ENCODE measurements around the gene DLG4.
A peak's percentile ranks its signal among the peaks of the same experiment; 100 is the strongest.

Gene DLG4

DNA sequence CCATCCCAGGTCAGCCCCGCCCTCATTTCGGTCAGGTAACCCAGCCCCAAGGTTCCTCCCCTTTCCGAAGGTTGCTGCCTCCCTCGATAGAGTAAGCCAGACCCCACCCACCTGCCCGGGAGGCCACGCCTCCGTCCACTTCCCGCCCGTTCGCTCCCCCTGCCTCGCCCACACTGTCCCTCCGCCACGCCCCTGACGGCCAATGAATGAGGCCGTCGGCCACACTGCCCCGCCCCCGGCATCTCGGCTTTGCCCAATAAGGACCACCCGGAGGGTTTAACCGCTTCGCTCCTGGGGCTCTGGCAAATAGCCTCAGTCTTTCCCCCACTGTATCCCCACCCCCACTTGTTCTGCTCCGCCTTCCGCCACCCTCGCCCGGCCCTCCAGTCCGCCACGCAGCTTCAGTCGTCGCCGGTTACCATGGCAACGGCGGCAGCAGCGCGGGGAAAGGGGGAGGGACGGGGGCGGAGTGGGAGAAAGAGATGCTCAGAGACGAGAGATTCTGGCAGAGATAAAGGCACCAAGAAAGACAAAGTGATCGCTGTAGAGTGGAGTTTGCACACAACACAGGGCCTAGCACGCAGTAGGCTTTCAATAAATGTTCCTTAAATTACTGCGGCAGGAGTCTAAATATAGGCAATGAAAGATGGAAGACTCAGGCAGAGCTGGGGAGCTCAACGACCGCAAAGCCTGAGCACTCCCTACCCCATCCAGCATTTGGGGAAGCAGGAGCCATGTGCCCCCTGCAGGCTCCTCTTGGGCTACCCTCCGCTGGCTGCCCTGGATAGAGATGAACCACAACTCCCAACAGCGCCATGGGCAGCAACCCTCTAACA, 5.1 kb downstream of the DLG4 start:
- in situ Hi-C loops (cut with MboI; ENCODE audit: low sequenced_read_pairs, unreplicated experiment) = no loop called here
- DNase-seq (ENCODE audit: low spot score) = peak; percentile 98

DNA sequence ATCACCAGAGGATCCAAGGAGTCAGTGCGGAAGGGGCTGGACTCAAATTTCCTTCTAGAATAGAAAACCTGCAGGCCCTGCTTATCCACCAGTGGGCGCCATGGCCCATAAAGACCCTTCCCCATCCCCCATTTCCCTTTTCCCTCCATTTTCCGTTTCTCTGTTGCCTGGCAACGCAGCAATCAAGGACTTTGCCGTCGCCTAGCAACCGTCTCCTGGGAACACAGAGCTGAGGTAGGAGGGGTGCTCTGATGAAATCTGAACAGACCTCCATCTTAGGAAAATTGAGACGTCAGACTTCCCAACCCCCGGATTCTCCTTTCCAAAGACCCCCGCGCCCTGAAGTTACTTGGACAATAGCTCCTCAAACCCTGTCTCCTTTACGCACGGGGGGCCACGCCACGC, 5.7 kb downstream of the DLG4 start:
- peak; percentile 64 for DNase-seq (ENCODE audit: low spot score)

More for the DNA sequence above, 5.1 kb downstream of the DLG4 start:
- TF ChIP-seq, protein P1, sequence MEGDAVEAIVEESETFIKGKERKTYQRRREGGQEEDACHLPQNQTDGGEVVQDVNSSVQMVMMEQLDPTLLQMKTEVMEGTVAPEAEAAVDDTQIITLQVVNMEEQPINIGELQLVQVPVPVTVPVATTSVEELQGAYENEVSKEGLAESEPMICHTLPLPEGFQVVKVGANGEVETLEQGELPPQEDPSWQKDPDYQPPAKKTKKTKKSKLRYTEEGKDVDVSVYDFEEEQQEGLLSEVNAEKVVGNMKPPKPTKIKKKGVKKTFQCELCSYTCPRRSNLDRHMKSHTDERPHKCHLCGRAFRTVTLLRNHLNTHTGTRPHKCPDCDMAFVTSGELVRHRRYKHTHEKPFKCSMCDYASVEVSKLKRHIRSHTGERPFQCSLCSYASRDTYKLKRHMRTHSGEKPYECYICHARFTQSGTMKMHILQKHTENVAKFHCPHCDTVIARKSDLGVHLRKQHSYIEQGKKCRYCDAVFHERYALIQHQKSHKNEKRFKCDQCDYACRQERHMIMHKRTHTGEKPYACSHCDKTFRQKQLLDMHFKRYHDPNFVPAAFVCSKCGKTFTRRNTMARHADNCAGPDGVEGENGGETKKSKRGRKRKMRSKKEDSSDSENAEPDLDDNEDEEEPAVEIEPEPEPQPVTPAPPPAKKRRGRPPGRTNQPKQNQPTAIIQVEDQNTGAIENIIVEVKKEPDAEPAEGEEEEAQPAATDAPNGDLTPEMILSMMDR (IDR thresholded peaks at IDR 0.05; ENCODE audit: borderline replicate concordance, control extremely low read depth, extremely low read depth, insufficient read depth, missing control alignments) = peak; percentile 41

DNA sequence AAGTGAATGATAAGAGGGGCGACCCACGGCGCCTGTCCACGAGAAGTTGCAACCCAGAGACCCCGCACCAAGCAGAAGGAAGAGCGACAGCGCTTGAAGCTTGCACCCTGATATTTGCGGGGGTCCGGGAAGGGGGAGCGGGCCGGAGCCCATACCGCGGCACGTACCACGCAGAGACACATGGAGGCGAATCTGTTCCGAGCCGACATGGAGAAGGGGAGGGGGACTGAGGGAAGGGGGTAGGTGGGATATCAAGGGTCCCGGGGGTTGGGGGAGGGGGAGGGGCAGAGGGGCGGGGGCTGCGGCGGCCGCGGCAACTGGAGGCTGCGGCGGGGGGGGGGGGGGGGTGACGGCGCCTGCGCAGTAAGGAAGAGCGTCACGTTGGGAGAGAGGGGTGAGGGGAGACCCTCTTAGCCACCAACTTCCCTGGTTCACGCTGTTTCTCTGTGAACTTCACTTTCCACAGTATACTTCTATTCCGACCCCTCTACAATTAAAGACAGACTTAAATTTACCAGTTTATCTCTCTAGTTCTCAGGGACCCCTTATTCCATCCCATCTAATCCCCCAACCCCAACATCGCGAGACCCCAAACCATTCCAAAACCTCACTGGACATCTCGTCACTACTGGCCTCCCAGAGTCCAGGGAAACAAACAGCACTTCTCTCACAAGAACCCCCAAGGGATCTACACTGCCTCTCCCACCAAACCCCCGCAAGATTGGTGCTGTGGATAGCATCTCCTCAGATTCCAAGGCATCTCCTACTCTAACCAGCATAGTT, 8.0 kb downstream of the DLG4 start:
- in situ Hi-C loops (cut with MboI; ENCODE audit: low sequenced_read_pairs, unreplicated experiment) = no loop called here
- DNase-seq (ENCODE audit: low spot score) = no peak
- TF ChIP-seq, protein P1 (IDR thresholded peaks at IDR 0.05; ENCODE audit: borderline replicate concordance, control extremely low read depth, extremely low read depth, insufficient read depth, missing control alignments) = no peak

More for the DNA sequence above, 5.7 kb downstream of the DLG4 start:
- TF ChIP-seq, protein P1 (IDR thresholded peaks at IDR 0.05; ENCODE audit: borderline replicate concordance, control extremely low read depth, extremely low read depth, insufficient read depth, missing control alignments) = peak; percentile 17
- in situ Hi-C loops (cut with MboI; ENCODE audit: low sequenced_read_pairs, unreplicated experiment) = no loop called here

DNA sequence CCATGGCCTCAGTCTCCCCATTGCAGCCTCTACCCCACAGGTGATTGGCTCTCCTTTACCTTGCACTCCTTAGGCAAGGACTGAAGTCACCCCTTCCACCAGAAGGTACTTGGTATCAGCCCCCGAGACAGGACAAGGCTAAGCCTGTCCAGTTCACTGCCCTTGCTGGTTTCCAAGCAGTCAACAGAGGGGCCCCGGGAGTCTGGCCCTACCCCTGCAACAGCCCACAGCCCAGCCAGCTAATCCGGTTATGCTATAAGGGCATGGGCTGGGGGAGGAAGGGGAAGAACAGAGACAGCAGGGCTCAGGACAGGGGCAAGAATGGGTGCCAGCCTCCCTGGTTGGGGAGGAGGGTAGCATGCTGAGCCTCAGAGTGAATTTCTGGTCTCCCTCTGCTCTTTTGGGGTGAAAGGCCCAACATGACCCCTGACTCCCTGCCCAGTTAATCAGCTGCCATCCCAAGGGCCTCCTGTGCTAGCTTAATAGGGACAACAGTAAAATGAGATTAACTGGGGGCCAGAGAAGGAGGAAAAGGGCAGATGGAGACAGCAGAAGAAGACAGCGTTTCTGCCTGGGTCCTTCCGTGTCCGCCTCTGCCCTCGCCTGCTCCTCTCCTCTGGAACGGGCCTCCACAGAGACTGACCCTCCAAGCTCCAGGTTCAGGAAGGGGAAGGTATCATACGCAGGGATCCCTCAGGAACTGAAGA, 10.7 kb downstream of the DLG4 start:
- no peak for DNase-seq (ENCODE audit: low spot score)
- in situ Hi-C loops (cut with MboI; ENCODE audit: low sequenced_read_pairs, unreplicated experiment) = no loop called here
- TF ChIP-seq, protein P1 (IDR thresholded peaks at IDR 0.05; ENCODE audit: borderline replicate concordance, control extremely low read depth, extremely low read depth, insufficient read depth, missing control alignments) = no peak

DNA sequence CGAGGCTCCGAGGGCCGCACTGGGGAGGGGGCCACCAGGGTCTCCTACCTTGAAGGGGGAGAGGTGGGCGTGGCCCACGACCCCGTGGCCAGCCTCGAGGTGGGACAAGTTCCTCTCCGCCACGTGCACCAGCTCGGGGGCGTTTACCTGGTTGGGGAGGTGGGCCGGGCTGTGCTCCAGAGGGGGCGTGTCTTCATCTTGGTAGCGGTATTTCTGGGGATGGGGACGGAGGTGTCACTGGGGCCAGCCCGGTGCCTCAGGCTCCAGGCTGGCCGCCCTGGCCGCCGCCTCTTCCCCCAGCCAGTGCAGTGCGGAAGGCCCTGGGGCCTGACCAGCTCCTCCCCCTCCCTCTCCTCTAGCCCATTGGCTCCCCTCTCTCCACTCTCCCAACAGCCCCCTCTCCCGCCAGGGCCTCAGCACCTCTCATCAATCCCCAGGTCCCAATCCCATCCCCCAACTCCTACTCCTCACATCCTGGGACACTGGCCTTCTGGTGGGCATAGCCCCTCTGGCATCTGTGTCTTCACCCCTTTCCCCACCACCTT, 11.5 kb downstream of the DLG4 start:
- in situ Hi-C loops (cut with MboI; ENCODE audit: low sequenced_read_pairs, unreplicated experiment) = no loop called here
- DNase-seq (ENCODE audit: low spot score) = no peak
- TF ChIP-seq, protein P1 (IDR thresholded peaks at IDR 0.05; ENCODE audit: borderline replicate concordance, control extremely low read depth, extremely low read depth, insufficient read depth, missing control alignments) = no peak

All from GM13976 (cell line).